ENCODE data around the gene LILRB5. TPM values are rescaled to one million over a fixed set of nuclear protein-coding genes. Genes with fewer than 3 reads are reported as not detected.
"Not testable (repeated sequence)": the region's sequence is repeated elsewhere in the genome, so short reads cannot be mapped to it uniquely, and the experiment has no call there.

LILRB5 gene
- total RNA-seq, 1 experiment from 2014 or later: not detected

DNA sequence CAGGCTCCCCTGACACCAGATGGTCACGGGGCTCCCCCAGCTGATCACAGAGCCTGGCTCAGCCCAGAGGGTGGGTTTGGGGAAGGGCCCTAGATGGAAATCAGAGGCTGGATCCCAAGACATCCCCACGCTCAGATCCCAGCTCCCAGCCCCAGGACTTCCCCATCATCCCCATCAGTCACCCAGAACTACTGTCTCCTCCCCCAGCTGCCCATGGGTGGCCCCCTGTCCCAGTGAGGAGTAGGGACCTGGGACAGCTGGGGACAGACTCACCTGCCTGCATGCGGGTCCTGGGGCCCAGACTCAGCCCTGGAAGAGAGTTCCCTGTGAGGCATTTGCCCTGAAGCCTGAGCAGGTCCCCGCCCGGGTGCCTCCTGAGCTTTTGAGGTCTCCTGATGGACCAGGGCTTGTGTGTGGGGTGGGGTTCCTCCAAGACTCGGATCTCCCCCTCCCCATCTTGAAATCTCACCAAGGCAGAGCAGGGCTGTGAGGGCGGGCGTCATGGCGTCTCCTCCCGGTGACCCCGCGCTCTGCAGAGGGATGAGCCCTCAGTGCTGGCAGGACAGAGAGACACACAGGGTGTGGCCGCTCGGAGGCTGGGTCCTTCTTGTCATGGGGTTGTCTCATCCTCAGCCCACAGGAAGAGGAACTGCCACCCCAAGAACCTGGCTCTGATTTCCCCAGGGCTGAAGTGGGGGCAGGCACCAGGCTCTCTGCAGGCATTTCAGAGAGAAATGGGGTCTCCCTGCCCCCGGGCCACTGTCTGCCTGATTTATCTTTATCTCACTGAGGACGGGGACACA lies 34.4 kb downstream of the LILRB5 start, which contains the start of gene LILRB3:
Gene LILRB3 (minus strand): TSS at position 534 of the 803 bp plus-strand sequence. CDS start 31 bp downstream, at position 503.
- DNase-seq (ENCODE audit: low spot score); in situ Hi-C loops (cut with HindIII; ENCODE audit: low sequenced_read_pairs): not testable (repeated sequence)

DNA sequence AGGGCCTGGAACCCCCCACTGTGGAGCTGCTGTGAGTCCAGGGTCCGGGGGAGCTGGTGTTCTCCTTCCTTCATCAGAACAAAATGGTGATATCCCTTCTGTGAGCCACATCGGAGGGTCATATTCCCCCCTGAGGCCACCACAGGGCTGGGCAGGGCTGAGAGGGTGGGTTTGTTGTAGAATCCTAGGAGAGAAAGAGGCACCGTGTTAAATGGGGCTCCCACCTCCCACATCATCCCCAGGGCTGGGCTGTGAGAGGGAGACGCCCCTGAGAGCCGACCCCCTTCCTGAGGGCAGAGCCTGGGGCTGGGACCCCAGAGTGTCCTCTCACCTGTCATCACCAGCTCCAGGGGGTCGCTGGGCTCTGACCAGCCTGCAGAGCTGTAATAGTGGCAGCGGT lies 35.1 kb downstream of the LILRB5 start:
- DNase-seq (ENCODE audit: low spot score); in situ Hi-C loops (cut with HindIII; ENCODE audit: low sequenced_read_pairs): not testable (repeated sequence)

DNA sequence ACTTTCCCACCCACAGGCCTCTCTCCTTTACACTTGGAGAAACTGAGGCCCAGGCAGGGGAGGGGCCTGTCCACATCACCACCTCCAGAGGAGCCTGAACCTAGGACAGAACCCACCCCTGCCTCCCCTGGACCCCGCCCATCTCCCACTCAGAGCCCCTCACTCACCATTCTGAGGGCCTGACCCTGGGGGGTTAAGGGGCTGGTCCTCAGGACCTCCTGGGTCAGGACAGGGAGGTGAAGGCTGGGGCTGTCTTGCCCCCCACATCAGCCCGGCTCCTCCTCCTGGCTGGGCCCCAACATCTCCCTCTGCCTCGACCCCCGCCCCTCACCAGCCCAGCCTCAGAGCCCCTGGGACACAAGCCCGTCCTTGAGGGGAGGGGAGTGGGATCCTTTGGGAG lies 37.4 kb downstream of the LILRB5 start:
- in situ Hi-C loops (cut with HindIII; ENCODE audit: low sequenced_read_pairs); DNase-seq (ENCODE audit: low spot score): not testable (repeated sequence)

- in situ Hi-C loops (cut with HindIII; ENCODE audit: low sequenced_read_pairs): no loop called here
These were observed 38.0 kb downstream of the LILRB5 start for GRCh38 chr19:54218960-54219661.

GRCh38 chr19:54218259-54218658 lies 38.8 kb downstream of the LILRB5 start:
- in situ Hi-C loops (cut with HindIII; ENCODE audit: low sequenced_read_pairs): no loop called here
- no peak for DNase-seq (ENCODE audit: low spot score)

More at GRCh38 chr19:54218960-54219661, 38.0 kb downstream of the LILRB5 start:
- no peak for DNase-seq (ENCODE audit: low spot score)

DNA sequence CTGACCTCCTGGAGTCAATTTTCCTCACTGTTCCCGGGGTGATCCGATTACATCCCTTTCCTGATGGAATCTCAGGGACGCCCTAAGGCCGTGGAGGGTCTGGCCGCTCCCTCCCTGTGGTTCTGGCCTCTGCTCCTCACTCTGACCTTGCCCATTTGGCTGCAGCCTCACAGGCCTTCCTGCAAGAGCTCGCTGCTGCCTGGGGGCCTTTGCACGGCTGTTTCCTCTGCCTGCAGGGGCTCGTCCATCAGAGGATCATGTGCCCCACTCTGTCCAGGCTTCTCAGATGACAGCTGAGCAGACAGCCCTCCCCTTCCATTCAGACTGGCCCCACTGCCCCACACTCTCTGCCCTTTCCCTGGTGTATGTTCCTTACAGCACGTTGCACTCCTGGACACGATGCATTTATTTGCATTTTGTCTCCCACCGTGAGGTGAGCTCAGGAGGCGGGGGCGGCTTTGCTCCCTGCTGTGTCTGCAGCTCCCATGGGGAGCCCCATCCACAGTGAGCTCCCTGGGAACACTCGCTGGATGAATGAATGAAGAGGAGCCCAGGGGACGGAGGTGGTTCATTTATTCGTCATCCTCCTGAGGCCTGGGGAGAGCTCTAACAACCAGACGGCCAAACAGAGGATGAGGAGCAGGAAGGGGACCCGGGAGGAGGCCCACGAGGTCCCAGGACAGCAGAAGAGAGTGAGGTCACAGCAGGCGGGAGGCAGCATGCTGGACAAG lies 39.4 kb downstream of the LILRB5 start:
- DNase-seq (ENCODE audit: low spot score); in situ Hi-C loops (cut with HindIII; ENCODE audit: low sequenced_read_pairs): not testable (repeated sequence)

DNA sequence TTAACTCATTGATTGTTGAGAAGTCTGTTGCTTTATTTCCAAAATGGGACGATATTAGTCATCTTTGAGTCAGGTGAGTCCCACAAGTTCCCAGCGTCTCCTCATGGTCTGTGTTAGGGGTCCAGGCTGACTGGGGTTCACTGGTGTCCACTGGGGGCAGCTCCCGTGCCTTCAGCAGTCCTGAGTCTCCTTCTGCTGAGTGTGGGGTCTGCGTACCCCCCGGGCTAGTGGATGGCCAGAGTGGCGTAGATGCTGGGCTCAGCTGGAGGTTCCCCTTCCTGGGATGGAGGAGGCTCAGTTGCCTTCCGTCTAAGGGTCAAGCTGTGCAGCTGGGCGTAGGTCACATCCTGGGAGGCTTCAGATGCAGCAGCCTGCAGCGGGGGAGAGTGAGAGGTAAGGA lies 40.2 kb downstream of the LILRB5 start:
- in situ Hi-C loops (cut with HindIII; ENCODE audit: low sequenced_read_pairs): no loop called here
- no peak for DNase-seq (ENCODE audit: low spot score)

DNA sequence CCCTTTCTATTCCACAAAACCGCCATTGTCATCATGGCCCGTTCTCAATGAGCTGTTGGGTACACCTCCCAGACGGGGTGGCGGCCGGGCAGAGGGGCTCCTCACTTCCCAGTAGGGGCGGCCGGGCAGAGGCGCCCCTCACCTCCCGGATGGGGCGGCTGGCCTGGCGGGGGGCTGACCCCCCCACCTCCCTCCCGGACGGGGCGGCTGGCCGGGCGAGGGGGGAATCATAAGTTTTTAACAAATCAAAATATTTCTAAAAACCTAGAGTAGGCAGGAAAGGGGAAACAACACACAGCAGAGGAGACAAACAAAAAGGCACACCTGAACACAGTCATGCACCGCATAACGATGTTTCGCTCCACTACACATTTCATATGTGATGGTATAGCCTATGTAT lies 42.3 kb downstream of the LILRB5 start:
- in situ Hi-C loops (cut with HindIII; ENCODE audit: low sequenced_read_pairs); DNase-seq (ENCODE audit: low spot score): not testable (repeated sequence)

GRCh38 chr19:54214217-54214616 lies 42.9 kb downstream of the LILRB5 start:
- DNase-seq (ENCODE audit: low spot score); in situ Hi-C loops (cut with HindIII; ENCODE audit: low sequenced_read_pairs): not testable (repeated sequence)

GRCh38 chr19:54211235-54211634 lies 45.8 kb downstream of the LILRB5 start:
- in situ Hi-C loops (cut with HindIII; ENCODE audit: low sequenced_read_pairs): no loop called here
- no peak for DNase-seq (ENCODE audit: low spot score)

DNA sequence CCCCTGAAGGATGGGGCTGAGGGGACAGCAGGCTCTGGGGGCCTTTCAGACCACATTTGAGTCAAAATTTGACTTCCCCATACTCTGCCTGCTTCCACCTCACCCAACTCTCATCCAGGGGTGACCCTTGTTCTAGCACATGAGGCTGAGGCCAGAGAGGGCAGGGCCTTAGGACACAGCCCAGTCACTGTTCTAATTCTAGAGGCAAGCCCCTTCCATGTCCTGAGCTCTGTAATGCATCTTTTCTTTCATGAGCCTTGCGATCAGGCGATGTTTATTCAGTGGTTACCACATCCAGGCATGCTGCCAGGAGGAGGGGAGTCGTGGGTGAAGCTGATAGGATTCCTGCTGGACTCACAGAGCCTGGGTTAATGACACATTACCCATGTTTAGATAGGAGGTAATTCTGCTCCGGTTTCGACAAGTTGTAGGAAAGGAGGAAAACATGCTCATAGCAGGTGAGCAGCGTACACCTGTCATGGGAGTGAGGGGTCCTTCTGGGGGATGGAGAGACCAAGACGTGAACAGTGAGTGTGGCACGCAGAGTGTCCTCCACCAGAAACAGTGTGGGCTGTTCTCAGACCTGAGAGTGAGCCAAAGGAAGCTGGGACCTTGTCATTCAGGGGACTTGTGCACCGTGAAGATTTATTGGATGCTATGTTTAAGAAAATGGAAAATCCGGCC lies 47.1 kb downstream of the LILRB5 start:
- in situ Hi-C loops (cut with HindIII; ENCODE audit: low sequenced_read_pairs): loop anchor here (10.0 kb wide), 1 partner anchor 75 kb away; the partner anchor contains the start of gene LILRB2
- peak; percentile 55 for DNase-seq (ENCODE audit: low spot score)

DNA sequence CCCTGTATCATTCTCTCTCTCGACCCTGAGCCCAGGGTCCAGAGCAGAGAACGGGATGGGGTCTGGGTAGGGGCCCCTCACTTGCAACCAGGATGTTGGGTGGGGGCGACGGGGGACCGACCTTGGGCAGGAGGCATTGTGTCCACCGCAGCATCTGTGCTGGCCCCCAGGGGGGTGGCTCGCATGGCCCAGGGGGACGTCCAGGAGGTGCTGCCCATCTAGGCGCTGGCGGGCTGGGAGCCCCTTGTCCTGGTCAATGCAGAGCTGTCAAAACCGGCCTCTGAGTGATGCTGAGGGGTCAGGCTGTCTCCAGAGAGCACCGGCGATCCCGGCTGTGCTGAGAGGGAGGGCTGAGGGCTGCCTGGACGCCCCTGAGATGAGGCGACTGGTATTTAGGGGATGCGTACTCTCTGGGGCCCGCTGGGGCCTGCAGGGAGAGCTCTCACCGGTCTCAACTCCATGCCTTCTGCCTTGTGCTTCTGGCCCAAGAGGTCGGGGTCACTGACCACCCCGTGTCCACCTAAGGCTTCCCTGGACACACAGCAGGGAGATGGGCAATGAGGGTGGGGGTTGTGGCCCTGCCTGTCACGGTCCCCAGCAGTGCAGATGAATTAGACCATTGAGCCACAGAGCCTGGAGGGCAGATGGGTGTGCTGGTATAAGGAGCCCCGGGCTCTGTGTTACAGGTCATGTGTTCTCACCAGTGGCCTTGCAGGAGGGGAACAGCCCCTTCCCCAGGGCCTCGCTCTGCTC lies 47.8 kb downstream of the LILRB5 start:
- in situ Hi-C loops (cut with HindIII; ENCODE audit: low sequenced_read_pairs): loop anchor here (10.0 kb wide), 1 partner anchor 76 kb away; the partner anchor contains the start of gene LILRB2
- DNase-seq (ENCODE audit: low spot score): peak; percentile 27

- in situ Hi-C loops (cut with HindIII; ENCODE audit: low sequenced_read_pairs): loop anchor here (10.0 kb wide), 1 partner anchor 76 kb away; the partner anchor contains the start of gene LILRB2
- DNase-seq (ENCODE audit: low spot score): peak; percentile 22
These were observed 48.4 kb downstream of the LILRB5 start for GRCh38 chr19:54208784-54209057.

GRCh38 chr19:54207983-54208783 lies 48.9 kb downstream of the LILRB5 start:
- peak; percentile 47 for DNase-seq (ENCODE audit: low spot score)
- in situ Hi-C loops (cut with HindIII; ENCODE audit: low sequenced_read_pairs): loop anchor here (10.0 kb wide), 1 partner anchor 77 kb away; the partner anchor contains the start of gene LILRB2

DNA sequence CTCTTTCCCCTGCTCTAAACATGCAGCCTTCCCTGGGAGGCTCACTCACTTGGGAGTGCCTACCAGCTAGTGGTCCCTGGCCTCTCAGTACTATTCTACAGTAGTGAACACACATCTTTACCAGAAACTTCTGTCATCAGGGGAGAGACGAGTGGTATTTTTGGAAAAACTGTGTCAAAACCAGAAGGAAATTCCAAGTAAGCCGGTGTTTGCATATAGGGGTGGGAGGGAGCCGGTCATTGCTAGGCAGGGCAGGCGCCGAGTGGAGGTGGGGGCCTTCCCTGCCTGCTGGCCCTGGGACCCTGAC lies 49.4 kb downstream of the LILRB5 start:
- in situ Hi-C loops (cut with HindIII; ENCODE audit: low sequenced_read_pairs): loop anchor here (10.0 kb wide), 1 partner anchor 77 kb away; the partner anchor contains the start of gene LILRB2
- no peak for DNase-seq (ENCODE audit: low spot score)

DNA sequence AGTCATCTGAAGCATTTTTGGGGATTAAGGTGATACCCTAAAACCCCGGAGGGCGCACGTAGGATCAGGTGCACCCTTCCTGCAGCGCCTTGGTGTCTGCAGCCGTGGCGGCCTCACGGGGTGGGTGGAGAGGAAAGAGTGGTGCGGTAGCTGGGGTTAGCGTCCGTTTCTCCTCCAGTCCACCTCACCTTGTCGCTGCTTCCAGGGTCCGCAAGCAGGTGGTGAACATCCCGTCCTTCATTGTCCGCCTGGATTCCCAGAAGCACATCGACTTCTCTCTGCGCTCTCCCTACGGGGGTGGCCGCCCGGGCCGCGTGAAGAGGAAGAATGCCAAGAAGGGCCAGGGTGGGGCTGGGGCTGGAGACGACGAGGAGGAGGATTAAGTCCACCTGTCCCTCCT lies 49.9 kb downstream of the LILRB5 start:
- not testable (repeated sequence) for DNase-seq (ENCODE audit: low spot score)
- in situ Hi-C loops (cut with HindIII; ENCODE audit: low sequenced_read_pairs): loop anchor here (10.0 kb wide), 1 partner anchor 78 kb away; the partner anchor contains the start of gene LILRB2

DNA sequence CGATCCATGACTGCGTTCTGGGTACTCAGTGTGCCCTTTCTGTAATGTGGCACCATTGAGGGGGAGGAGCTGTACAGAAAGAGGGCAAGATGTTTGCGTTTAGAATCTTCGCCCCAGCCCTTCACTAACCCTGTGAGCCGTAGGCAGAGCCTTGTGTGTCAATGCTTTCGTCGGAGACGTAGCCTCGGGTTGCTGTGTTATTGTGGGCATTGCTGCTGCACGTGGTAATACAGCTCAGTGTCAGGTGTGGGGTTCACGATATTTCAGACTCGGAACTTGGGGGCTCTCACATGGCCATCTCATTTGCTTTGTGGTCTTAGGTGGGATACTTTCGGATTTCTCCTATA lies 50.3 kb downstream of the LILRB5 start:
- in situ Hi-C loops (cut with HindIII; ENCODE audit: low sequenced_read_pairs): loop anchor here (10.0 kb wide), 1 partner anchor 78 kb away; the partner anchor contains the start of gene LILRB2

More for the DNA sequence above, 50.3 kb downstream of the LILRB5 start:
- no peak for DNase-seq (ENCODE audit: low spot score)

All from G401 (cell line).